Activated naive CD4-positive, alpha-beta T cell treated with Interleukin-2 at 50 U/mL for 16 hours (primary cell): ENCODE results near the gene PRDM5.

ENCODE experiments used
- DNase-seq: peaks from one replicate; pipeline ENCODE4 v3.0.0-alpha.2; 2020

PRDM5 gene

GRCh38 chr4:120902925-120903324 is 19.6 kb downstream of the PRDM5 start:
- DNase-seq: no peak

- DNase-seq: no peak
These were observed 20.8 kb downstream of the PRDM5 start for GRCh38 chr4:120901731-120902130.

- no peak for DNase-seq
These were observed 24.4 kb downstream of the PRDM5 start for GRCh38 chr4:120897981-120898719.

- no peak for DNase-seq
These were observed 27.0 kb downstream of the PRDM5 start for GRCh38 chr4:120895554-120895953.

- DNase-seq: no peak
These were observed 29.2 kb downstream of the PRDM5 start for GRCh38 chr4:120893314-120893713.

GRCh38 chr4:120886191-120886590 is 36.3 kb downstream of the PRDM5 start:
- DNase-seq: no peak

GRCh38 chr4:120881846-120882245 is 40.7 kb downstream of the PRDM5 start:
- DNase-seq: no peak

GRCh38 chr4:120881351-120881750 is 41.2 kb downstream of the PRDM5 start:
- no peak for DNase-seq

- DNase-seq: no peak
These were observed 45.5 kb downstream of the PRDM5 start for GRCh38 chr4:120877021-120877420.

GRCh38 chr4:120874792-120875774 is 47.4 kb downstream of the PRDM5 start:
- no peak for DNase-seq

GRCh38 chr4:120873554-120873953 is 49.0 kb downstream of the PRDM5 start:
- no peak for DNase-seq

GRCh38 chr4:120871173-120871572 is 51.4 kb downstream of the PRDM5 start:
- no peak for DNase-seq

- no peak for DNase-seq
These were observed 52.2 kb downstream of the PRDM5 start for GRCh38 chr4:120870279-120870673.

- DNase-seq: no peak
These were observed 52.8 kb downstream of the PRDM5 start for GRCh38 chr4:120869613-120870278.

- DNase-seq: no peak
These were observed 55.0 kb downstream of the PRDM5 start for GRCh38 chr4:120867506-120867905.

GRCh38 chr4:120865985-120866384 is 56.5 kb downstream of the PRDM5 start:
- DNase-seq: no peak

- DNase-seq: no peak
These were observed 57.6 kb downstream of the PRDM5 start for GRCh38 chr4:120864969-120865368.

GRCh38 chr4:120862432-120862831 is 60.1 kb downstream of the PRDM5 start:
- DNase-seq: no peak

- DNase-seq: no peak
These were observed 60.7 kb downstream of the PRDM5 start for GRCh38 chr4:120861852-120862251.

GRCh38 chr4:120858776-120859175 is 63.8 kb downstream of the PRDM5 start:
- no peak for DNase-seq

- DNase-seq: no peak
These were observed 65.2 kb downstream of the PRDM5 start for GRCh38 chr4:120857312-120857711.

GRCh38 chr4:120856294-120856693 is 66.2 kb downstream of the PRDM5 start:
- DNase-seq: no peak

- no peak for DNase-seq
These were observed 67.1 kb downstream of the PRDM5 start for GRCh38 chr4:120855307-120856001.
